C4-2B (cell line): ENCODE measurements around the gene COL15A1.

Experiments used
- H3K27ac ChIP-seq: fragments of 450-650 bp; 2 replicates; pipeline ENCODE4 v1.5.1; 2017
- ZFX ChIP-seq: fragments of 450-650 bp; IDR thresholded peaks from 2 replicates; pipeline ENCODE4 v1.6.1; 2017
- TF ChIP-seq, protein P1 (sequence below): fragments of 450-650 bp; conservative IDR thresholded peaks from 2 replicates; pipeline ENCODE4 v1.5.1; 2017; ENCODE audit warnings: mild to moderate bottlenecking

Gene COL15A1

DNA sequence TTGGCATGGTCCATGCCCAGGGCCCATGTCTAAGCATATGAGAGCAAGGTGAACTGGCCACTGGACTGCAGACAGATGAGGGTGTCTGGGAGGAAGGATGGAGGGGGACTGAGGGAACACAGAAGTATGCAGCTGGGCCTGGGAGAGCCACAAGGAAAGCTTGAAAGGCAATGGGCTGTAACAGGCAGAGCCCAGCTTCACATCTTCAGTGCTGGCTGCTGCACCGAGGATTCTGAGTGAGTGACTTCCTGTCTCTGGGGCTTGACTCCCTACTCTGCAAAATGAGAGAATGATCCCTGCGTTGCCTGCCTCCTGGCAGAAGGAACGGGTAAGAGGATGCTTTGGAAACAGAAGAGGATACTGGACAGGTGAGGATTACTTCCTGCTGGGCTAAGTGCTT is 29.0 kb downstream of the COL15A1 start:
- no peak overlapping the region for H3K27ac ChIP-seq
- TF ChIP-seq ZFX = no peak
- TF ChIP-seq, protein P1, sequence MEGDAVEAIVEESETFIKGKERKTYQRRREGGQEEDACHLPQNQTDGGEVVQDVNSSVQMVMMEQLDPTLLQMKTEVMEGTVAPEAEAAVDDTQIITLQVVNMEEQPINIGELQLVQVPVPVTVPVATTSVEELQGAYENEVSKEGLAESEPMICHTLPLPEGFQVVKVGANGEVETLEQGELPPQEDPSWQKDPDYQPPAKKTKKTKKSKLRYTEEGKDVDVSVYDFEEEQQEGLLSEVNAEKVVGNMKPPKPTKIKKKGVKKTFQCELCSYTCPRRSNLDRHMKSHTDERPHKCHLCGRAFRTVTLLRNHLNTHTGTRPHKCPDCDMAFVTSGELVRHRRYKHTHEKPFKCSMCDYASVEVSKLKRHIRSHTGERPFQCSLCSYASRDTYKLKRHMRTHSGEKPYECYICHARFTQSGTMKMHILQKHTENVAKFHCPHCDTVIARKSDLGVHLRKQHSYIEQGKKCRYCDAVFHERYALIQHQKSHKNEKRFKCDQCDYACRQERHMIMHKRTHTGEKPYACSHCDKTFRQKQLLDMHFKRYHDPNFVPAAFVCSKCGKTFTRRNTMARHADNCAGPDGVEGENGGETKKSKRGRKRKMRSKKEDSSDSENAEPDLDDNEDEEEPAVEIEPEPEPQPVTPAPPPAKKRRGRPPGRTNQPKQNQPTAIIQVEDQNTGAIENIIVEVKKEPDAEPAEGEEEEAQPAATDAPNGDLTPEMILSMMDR = no peak

DNA sequence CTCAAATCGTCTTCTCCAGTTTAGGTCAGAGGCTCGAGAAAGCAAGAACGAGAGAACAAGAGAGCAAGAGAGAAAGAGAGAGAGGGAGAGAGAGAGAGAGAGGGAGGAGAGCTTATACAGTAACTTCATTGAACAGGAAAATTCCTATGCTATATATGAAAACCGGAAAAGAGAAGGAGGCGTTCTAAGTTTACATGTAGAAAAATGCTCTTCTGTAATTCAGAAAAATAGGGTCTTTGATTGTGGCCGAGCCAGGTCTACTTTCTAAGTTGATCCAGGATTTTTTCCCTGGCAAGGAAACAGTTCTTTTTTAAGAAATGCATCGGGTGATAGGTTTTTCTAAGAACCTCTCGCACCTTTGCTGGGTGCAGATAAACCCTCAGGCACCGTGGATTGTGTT is 29.5 kb downstream of the COL15A1 start:
- H3K27ac ChIP-seq = no peak overlapping the region
- TF ChIP-seq ZFX = no peak
- TF ChIP-seq, protein P1 = no peak

DNA sequence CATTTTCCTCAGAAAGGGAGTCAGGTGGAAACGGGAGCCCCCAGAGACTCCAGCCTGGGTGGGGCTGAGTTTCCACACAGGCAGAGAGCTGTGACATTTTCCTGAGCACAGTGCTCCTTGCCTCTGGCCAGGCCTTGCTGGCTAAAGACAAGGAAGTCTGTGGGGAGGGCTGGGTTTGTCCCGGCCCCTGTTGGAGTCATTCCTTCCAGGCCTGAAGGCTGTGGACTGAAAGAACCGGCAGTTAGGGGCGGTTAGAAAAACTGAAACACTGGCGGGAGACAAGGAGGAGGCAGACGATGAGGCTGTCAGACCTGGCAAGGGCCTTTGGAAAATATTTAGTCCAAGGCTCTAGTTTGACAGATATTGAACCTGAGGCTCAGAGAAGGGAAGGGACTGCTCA is 29.9 kb downstream of the COL15A1 start:
- no peak overlapping the region for H3K27ac ChIP-seq
- TF ChIP-seq, protein P1 = no peak
- TF ChIP-seq ZFX = no peak

DNA sequence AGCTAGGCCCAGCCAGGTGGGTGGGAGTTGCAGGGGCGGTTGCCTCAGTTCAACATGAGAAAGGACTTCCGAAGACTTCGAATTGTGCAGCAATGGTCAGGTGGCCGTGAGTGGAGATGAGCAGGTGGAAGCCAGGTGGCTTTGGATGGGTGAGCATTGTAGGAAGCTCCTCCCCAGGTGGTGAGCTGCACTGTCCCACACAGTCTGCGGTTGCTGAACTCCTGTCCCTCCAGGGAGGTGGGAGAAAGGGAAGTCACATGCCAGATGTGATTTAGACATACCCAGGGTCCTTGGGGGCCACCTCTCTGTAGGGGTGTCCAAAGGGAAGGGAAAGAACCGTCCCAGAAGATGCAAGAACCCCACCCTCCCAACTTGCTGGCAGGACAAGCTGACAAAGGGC is 30.4 kb downstream of the COL15A1 start:
- H3K27ac ChIP-seq = no peak overlapping the region
- no peak for TF ChIP-seq ZFX
- TF ChIP-seq, protein P1 = no peak

DNA sequence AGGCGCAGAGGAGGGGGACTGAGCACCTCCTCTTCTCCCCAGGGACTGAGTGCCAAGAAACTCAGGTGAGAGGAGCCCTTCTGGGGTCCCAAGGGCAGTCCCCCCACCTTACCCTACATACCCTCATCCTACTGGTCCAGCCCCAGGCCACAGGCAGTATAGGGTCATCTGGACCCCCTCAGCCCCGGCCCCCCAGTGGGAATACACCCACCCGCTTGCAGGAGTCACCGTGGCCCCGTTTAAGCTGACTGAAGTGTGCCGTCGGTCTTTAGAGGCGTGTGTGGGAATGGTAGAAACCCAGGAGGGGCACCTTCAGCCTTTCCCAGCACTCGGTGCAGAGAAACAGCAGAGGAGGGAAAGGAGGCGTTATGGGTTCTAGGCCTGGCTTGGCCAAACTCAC is 30.8 kb downstream of the COL15A1 start:
- TF ChIP-seq ZFX = no peak
- TF ChIP-seq, protein P1 = no peak
- H3K27ac ChIP-seq = no peak overlapping the region

DNA sequence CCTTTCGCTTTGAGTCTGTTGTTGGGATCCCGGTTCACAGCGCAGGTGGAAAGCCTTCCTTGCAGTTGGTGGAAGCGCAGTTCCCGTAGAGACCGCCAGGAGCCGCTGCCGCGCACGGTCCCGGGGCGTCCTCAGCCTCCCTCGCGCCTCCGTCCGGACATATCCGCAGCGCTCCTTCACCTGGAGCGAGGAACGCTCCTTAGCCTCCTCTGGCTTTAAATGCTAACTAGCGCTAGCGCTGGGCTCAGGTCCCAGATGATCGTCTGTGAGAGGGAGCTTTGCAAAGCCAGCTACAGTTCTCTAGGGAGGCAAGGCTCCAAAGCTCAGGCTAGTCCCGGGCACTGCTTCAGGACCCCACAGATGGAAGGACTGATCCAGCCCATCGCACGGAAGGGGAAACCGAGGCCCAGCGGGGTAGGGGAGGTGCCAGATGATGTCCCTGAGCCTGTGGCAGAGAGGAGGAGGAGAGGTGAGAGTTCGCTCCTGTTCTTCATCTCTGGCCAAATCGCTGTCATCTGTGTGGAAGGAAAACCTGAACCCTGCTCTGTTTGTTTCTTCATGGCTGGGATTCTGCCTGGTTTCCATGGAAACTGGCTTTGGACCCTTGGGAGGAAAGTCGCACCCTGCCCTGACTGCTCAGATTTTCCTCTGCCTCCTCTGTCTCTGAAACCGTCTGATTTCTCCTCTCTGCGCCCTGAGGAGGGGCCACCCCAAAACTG is 31.4 kb downstream of the COL15A1 start:
- TF ChIP-seq, protein P1 = peak; percentile 99
- TF ChIP-seq ZFX = no peak
- no peak overlapping the region for H3K27ac ChIP-seq

DNA sequence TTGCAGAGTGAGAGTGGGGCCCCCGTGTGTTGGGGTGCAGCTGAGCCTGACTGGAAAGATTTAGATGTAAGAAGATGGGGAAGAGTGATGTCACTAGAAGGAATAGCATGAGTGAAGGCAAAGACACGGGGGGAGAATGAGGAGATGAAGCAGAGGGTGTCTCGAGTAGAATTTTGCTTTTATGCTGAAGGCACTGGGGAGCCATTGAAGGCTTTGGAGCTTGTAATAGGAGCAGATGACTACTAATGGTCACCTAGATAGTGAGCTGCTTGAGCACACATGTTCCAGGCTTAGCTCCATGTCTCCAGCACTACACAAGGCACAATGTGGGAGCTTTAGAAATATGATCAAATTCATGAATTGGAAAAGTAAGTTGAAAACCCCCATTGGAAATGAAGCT is 32.1 kb downstream of the COL15A1 start:
- H3K27ac ChIP-seq = no peak overlapping the region
- TF ChIP-seq, protein P1 = no peak
